ENCODE data around the gene DOK6.

GRCh38 chr18:69808399-69808798, 407.7 kb downstream of the DOK6 start:
- TF ChIP-seq CTCF (IDR thresholded peaks at IDR 0.05 in 4 of 5, conservative IDR thresholded peaks at IDR 0.05 in 1 of 5) (no peak), POLR2A (IDR thresholded peaks at IDR 0.05) (no peak)
